ENCODE measurements around the gene UBASH3A.

DNA sequence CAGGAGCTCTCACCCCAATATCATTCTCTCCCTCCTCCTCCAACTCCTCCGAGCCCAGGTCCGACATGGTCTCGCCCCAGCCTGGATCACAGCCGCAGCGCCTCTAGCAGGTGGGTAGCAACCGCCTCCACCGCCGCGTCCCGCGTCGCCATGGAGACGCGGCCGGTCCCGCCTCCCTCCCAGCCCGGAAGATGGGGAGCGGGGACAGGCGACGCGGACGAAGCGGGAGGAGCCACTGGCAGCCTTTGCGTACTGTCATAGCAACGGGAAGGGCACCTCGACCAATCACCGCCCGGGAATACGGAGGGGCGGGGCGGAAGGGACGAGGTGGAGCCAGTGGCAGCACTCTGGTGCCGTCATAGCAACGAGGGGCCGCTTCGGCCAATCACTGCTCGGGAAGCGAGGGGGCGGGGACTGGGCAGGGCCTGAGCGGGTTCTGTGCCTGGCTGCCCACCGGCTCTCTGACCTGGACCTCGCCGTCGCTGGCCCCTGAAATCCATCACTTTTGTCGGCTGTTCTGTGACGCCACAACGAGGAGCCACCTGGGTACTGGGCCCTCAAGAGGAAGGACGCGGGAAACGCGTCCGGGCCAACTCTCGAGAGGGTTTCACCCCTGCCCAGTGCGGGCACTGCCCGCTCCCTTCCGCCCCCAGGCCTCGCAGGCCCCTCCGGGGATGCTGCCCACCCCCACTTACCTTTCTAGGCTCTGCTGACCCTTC lies 92.6 kb downstream of the UBASH3A start, which contains the start of gene RSPH1:
- no peak for TF ChIP-seq CTCF (IDR thresholded peaks at IDR 0.05)
- TF ChIP-seq POLR2A (IDR thresholded peaks at IDR 0.05) = peak; percentile 55 to 64
